Measurements from ENCODE around the gene CCDC146.
"Not testable (repeated sequence)": the region's sequence is repeated elsewhere in the genome, so short reads cannot be mapped to it uniquely, and the experiment has no call there.

The CCDC146 gene

DNA sequence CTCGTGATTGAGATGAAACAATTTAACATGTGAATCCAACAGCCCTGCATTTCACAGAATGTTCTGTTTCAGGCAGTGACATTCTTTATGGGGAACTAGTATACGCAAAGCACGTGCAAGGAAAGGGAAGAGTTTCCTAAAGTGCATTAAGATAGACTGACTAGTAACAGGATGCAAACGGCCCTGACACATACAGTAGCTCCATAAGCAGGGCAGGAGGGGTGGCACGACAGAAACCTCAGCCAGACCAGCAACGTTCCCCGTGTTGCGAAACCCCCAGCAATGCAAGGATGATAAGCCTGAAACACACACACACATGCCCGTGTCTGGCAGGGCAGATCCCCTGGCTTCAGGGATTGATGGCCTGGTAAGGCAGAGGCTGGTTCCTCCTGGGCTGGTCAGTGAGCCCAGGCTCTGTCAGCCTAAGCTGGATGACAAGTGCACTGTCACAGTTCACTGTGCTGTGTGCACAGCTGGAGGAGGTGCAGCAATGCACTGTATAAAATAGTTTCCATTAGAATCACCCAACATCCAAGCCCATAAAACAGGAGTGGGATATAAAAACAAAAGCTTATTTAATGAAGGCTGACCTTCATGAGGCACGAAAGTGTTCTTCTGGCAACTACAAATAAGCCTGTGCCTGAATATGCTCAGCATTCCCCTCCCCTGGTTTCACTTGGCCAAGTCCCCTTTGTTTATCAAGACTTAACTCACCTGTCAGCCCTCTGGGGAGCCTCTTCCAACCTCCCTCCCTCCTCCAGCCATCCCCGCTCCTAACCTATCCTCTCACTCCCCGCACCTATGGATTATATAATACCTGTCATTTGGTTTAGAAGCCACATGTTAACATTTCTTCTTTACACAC is 204.9 kb downstream of the CCDC146 start:
- peak overlapping the region in 1 of 2 donors; percentile 26 for H3K4me3 ChIP-seq (ENCODE audit: low read depth in 1 of 2, low read length in 2 of 2)
- H3K27ac ChIP-seq (ENCODE audit: low read depth, low read length) = peak overlapping the region; percentile 87
- no peaks in the 10 kb centered on the region for H3K27me3 ChIP-seq (ENCODE audit: control insufficient read depth in 1 of 2, insufficient read depth in 2 of 2, low read length in 2 of 2)
- no peaks in the 10 kb centered on the region for H3K9me3 ChIP-seq (ENCODE audit: low read length)
- H3K36me3 ChIP-seq (ENCODE audit: insufficient read depth, low read length) = no peaks in the 10 kb centered on the region
- no peak overlapping the region for H3K9ac ChIP-seq (ENCODE audit: low read length)
- H3K4me1 ChIP-seq (ENCODE audit: insufficient read depth, low read length) = peaks cover 65% of the 10 kb centered on the region

DNA sequence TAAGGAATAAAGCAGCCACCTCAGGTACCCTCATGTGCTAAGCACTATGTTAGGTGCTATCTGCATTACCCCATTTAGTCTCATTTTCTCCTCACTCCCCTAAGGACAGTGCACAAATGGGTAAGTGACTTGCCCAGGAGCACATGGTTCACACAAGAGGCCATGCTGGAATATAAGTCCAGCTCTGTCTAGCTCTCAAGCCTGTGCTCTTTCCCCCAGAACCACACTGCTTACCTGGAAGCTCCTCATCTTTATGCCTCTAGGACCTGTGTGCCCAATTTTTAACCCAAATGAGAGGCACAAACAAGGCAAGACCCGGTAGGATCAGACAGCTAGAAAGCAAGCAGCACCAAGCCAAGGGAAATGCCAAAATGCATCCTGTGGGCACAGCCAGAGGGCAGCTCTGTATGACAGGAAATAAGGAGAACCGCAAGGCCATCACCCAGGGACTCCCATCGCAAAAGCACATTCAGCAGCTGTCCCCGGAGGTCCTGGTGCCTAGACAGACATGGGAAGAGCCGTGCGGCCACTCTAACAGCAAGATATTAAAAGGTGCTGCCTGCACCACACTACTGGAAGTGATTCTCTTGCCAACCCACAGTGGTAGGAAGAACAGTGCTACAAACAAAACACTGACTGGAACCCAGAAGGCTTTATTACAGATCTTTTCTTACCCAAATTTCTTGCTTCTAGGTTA is 205.7 kb downstream of the CCDC146 start:
- Histone ChIP-seq H3K4me3 (ENCODE audit: low read depth in 1 of 2, low read length in 2 of 2) (peak overlapping the region in 1 of 2 donors; percentile 26), H3K9me3 (ENCODE audit: low read length) (no peaks in the 10 kb centered on the region), H3K27ac (ENCODE audit: low read depth, low read length) (peak overlapping the region; percentile 87), H3K36me3 (ENCODE audit: insufficient read depth, low read length) (no peaks in the 10 kb centered on the region), H3K4me1 (ENCODE audit: insufficient read depth, low read length) (peaks cover 65% of the 10 kb centered on the region), H3K9ac (ENCODE audit: low read length) (no peak overlapping the region), H3K27me3 (ENCODE audit: control insufficient read depth in 1 of 2, insufficient read depth in 2 of 2, low read length in 2 of 2) (no peaks in the 10 kb centered on the region)

DNA sequence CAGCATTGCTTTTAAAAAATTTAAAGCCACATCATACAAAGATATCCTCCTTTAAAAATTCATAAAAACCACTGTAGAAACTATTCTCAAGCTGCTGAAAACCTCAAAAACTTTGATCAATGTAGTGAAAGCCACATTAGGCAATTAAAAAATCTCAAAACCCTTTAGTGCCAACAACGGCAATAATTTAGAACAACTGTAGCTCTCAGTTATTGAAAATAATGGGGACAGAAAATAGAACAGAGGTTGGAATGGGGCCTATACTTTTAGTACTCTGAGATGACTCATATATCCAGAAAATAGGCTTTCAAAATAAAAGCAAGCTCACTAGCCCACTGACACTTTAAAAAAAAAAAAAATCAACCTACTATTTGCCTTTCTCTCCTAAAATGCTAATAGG is 206.3 kb downstream of the CCDC146 start:
- H3K27ac ChIP-seq (ENCODE audit: low read depth, low read length) = peak overlapping the region; percentile 87
- no peaks in the 10 kb centered on the region for H3K9me3 ChIP-seq (ENCODE audit: low read length)
- no peaks in the 10 kb centered on the region for H3K27me3 ChIP-seq (ENCODE audit: control insufficient read depth in 1 of 2, insufficient read depth in 2 of 2, low read length in 2 of 2)
- H3K4me3 ChIP-seq (ENCODE audit: low read depth in 1 of 2, low read length in 2 of 2) = no peak overlapping the region
- H3K9ac ChIP-seq (ENCODE audit: low read length) = no peak overlapping the region
- no peaks in the 10 kb centered on the region for H3K36me3 ChIP-seq (ENCODE audit: insufficient read depth, low read length)
- H3K4me1 ChIP-seq (ENCODE audit: insufficient read depth, low read length) = peaks cover 65% of the 10 kb centered on the region

DNA sequence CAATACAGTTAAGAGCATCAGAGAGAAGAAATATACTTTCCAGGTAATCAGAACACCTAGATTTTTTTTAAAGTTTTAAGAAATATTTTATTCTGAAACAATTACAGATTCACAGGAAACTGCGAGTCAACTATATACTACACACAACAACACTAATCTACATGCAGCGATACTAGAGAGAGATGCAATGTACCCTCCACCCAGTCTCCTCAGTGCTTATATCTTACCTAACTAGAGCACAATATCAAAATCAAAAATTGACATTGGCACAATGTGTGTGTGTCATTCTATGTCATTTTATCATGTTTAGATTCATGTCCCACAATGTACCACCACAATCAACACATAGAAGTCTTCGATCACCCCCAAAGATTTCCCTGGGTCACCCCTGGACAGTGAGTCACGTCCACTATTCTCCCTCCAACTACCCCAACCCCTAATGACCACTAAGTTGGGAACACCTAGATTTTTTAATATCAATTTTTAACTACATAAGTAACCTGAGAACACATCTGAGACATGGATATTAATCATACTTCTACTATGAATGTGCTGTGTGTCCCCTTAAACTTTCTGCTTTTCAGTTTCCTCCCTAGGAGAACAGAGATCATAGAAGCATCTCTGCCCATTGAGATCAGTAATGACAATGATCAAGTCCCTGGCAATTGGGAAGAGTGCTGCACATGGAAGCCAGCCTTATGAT is 207.2 kb downstream of the CCDC146 start:
- Histone ChIP-seq H3K9me3 (ENCODE audit: low read length) (no peaks in the 10 kb centered on the region), H3K27ac (ENCODE audit: low read depth, low read length) (peak overlapping the region; percentile 33), H3K36me3 (ENCODE audit: insufficient read depth, low read length) (no peaks in the 10 kb centered on the region), H3K9ac (ENCODE audit: low read length) (no peak overlapping the region), H3K4me3 (ENCODE audit: low read depth in 1 of 2, low read length in 2 of 2) (no peak overlapping the region), H3K27me3 (ENCODE audit: control insufficient read depth in 1 of 2, insufficient read depth in 2 of 2, low read length in 2 of 2) (no peaks in the 10 kb centered on the region), H3K4me1 (ENCODE audit: insufficient read depth, low read length) (peaks cover 56% of the 10 kb centered on the region)

DNA sequence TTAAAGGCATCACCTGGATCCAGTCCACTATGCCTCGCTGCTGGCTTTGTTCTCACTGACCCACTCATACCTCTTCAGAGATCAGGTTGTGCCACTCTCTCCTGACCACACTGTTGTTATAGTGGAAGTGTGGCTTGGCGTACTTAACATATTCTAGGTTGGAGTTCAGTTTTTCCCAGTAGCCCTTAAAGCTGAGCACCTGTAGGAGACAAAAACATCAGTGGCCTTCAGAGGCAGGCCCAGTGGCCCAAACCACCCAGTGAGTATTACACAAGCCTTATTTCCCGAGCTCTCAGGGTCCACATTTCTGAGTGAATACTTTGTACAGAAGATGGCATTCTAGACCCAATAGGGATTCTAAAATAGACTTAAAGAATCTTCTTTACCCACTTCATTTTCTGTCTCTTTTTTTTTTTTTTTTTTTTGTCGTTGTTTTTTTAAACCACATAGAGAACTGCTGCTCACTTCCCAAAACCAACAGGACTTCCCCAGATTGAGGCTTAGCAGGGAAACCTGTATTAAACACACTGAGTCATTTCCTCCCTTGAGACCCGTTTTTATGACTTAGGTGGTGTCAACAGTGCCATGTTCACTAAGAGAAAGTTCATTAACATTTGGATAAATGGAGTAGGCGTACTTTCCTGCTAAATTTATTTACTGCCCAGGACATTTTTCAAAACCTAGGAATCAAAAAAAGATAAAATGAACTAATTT is 207.9 kb downstream of the CCDC146 start:
- Histone ChIP-seq H3K9me3 (ENCODE audit: low read length) (no peaks in the 10 kb centered on the region), H3K4me1 (ENCODE audit: insufficient read depth, low read length) (peaks cover 59% of the 10 kb centered on the region), H3K27ac (ENCODE audit: low read depth, low read length) (peak overlapping the region; percentile 33), H3K36me3 (ENCODE audit: insufficient read depth, low read length) (no peaks in the 10 kb centered on the region), H3K27me3 (ENCODE audit: control insufficient read depth in 1 of 2, insufficient read depth in 2 of 2, low read length in 2 of 2) (no peaks in the 10 kb centered on the region), H3K9ac (ENCODE audit: low read length) (no peak overlapping the region), H3K4me3 (ENCODE audit: low read depth in 1 of 2, low read length in 2 of 2) (no peak overlapping the region)

DNA sequence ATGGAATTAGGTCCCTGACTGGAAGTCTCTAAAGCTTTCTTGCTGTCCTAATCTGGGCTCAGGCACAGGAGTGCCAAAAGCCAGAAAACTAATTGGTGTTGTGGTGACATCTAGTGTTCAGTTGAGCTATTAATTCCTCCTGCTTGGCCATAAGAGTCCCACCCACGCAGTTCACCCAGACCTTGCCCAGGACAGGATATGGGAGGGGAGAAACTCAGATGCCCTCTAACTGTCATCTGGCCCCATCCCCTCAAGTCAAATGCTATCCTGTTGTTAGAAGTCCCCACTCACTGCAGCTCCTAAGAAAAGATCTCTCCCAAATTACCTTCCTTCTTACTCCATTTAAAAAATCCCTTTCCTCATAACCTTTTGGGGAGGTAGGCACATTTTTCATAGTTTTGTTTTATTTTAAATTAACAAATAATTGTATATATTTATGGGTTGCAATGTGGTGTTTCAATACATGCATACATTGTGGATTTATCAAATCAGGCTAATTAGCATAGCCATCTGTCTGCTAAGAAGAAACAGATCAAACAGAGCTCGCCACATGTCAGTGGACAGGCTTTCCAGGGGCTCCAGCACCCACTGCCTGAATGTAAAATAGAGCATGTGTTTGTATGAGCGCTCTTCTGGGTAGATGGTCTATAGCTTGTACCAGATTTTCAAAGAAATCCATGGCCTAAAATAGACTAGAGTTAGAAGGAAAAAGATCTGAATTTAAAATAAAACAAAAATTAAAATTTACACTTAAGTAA is 209.7 kb downstream of the CCDC146 start:
- Histone ChIP-seq H3K36me3 (ENCODE audit: insufficient read depth, low read length) (no peaks in the 10 kb centered on the region), H3K27me3 (ENCODE audit: control insufficient read depth in 1 of 2, insufficient read depth in 2 of 2, low read length in 2 of 2) (no peaks in the 10 kb centered on the region), H3K4me3 (ENCODE audit: low read depth in 1 of 2, low read length in 2 of 2) (no peak overlapping the region), H3K4me1 (ENCODE audit: insufficient read depth, low read length) (peaks cover 54% of the 10 kb centered on the region), H3K9me3 (ENCODE audit: low read length) (no peaks in the 10 kb centered on the region), H3K9ac (ENCODE audit: low read length) (no peak overlapping the region), H3K27ac (ENCODE audit: low read depth, low read length) (no peak overlapping the region)

DNA sequence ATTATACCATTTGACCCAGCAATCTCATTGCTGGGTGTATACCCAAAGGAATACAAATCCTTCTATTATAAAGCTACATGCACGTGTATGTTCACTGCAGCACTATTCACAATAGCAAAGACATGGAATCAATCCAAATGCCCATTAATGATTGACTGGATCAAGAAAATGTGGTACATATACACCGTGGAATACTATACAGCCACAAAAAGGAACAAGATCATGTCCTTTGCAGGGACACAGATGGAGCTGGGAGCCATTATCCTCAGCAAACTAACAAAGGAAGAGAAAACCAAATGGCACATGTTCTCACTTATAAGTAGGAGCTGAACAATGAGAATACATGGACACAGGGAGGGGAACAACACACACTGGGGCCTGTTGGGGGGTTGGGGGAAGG is 211.6 kb downstream of the CCDC146 start:
- peaks cover 35% of the 10 kb centered on the region for H3K4me1 ChIP-seq (ENCODE audit: insufficient read depth, low read length)
- not testable (repeated sequence) for H3K9me3 ChIP-seq (ENCODE audit: low read length)

DNA sequence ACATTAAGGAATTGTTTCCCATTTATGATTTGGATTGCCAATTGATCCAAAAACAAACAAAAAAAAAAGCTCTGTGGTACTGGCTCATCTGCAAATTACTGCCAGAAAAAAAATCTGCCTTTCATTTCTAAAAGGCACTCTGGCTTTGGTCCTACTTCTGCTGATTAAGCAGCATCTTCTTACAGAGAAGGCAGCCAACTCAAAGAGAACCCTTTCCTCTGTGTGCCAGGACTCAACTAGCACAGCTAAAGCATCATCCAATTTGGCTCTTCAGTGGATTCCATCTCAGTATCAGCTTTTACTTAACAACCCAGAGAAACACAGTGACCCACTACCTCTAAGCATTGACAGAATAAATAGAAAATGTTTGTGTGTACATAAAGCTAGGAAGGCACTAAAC is 213.2 kb downstream of the CCDC146 start:
- H3K27ac ChIP-seq (ENCODE audit: low read depth, low read length) = no peak overlapping the region
- H3K4me3 ChIP-seq (ENCODE audit: low read depth in 1 of 2, low read length in 2 of 2) = no peak overlapping the region
- no peaks in the 10 kb centered on the region for H3K36me3 ChIP-seq (ENCODE audit: insufficient read depth, low read length)
- no peaks in the 10 kb centered on the region for H3K27me3 ChIP-seq (ENCODE audit: control insufficient read depth in 1 of 2, insufficient read depth in 2 of 2, low read length in 2 of 2)
- no peaks in the 10 kb centered on the region for H3K9me3 ChIP-seq (ENCODE audit: low read length)
- peaks cover 22% of the 10 kb centered on the region for H3K4me1 ChIP-seq (ENCODE audit: insufficient read depth, low read length)
- H3K9ac ChIP-seq (ENCODE audit: low read length) = no peak overlapping the region

More for the DNA sequence above, 211.6 kb downstream of the CCDC146 start:
- not testable (repeated sequence) for H3K4me3 ChIP-seq (ENCODE audit: low read depth in 1 of 2, low read length in 2 of 2); H3K36me3 ChIP-seq (ENCODE audit: insufficient read depth, low read length); H3K27ac ChIP-seq (ENCODE audit: low read depth, low read length); H3K9ac ChIP-seq (ENCODE audit: low read length); H3K27me3 ChIP-seq (ENCODE audit: control insufficient read depth in 1 of 2, insufficient read depth in 2 of 2, low read length in 2 of 2)

DNA sequence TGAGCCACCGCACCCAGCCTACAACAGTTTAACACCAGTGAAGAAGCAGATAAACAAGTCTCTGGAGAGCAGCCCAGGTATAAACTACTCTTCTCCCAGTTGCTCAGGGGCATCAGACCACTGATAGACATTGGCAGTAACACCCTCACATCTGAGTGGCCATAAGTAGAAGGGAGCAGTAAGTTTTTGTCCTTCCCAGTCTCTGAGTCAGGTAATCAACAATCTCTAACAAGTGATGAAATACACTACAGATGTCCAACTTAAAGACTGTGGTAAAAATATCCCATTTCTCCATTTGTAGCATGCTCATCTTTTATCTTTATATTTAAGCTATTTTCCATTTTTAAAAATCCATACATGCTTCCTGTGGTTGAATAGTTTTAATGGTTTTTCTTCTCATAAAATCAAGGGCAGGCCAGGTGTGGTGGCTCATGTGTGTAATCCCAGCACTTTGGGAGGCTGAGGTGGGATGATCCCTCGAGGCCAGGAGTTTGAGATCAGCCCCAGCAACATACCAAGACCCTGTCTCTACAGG is 215.1 kb downstream of the CCDC146 start:
- H3K9ac ChIP-seq (ENCODE audit: low read length) = no peak overlapping the region
- no peaks in the 10 kb centered on the region for H3K27me3 ChIP-seq (ENCODE audit: control insufficient read depth in 1 of 2, insufficient read depth in 2 of 2, low read length in 2 of 2)
- no peaks in the 10 kb centered on the region for H3K36me3 ChIP-seq (ENCODE audit: insufficient read depth, low read length)
- H3K4me1 ChIP-seq (ENCODE audit: insufficient read depth, low read length) = peaks cover 13% of the 10 kb centered on the region
- no peak overlapping the region for H3K27ac ChIP-seq (ENCODE audit: low read depth, low read length)
- H3K4me3 ChIP-seq (ENCODE audit: low read depth in 1 of 2, low read length in 2 of 2) = no peak overlapping the region
- H3K9me3 ChIP-seq (ENCODE audit: low read length) = no peaks in the 10 kb centered on the region

DNA sequence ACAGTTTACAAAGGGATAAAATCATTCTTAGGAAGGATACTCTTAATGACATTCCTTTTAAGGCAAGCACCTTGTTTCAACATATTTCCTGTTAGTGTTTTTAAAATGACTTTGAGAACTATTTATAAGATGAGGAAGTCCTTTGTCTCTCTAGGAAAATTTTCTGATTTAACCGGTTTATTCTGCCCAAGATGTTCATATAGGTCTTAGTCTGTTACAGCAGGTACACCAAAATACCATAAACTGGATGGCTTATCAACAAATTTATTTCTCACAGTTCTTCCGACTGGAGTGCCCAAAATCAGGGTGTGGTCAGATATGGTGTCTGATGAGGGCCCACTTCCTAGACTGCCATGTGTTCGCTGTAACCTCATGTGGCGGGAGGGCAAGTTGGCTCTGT is 215.8 kb downstream of the CCDC146 start:
- no peaks in the 10 kb centered on the region for H3K27me3 ChIP-seq (ENCODE audit: control insufficient read depth in 1 of 2, insufficient read depth in 2 of 2, low read length in 2 of 2)
- H3K36me3 ChIP-seq (ENCODE audit: insufficient read depth, low read length) = no peaks in the 10 kb centered on the region
- H3K4me3 ChIP-seq (ENCODE audit: low read depth in 1 of 2, low read length in 2 of 2) = no peak overlapping the region
- H3K4me1 ChIP-seq (ENCODE audit: insufficient read depth, low read length) = peaks cover 13% of the 10 kb centered on the region
- no peaks in the 10 kb centered on the region for H3K9me3 ChIP-seq (ENCODE audit: low read length)
- H3K27ac ChIP-seq (ENCODE audit: low read depth, low read length) = no peak overlapping the region
- H3K9ac ChIP-seq (ENCODE audit: low read length) = no peak overlapping the region

Measured in muscle layer of colon (tissue), 2 donors.